Epithelial cell of proximal tubule (primary cell): ENCODE data around the gene IBTK. TPM values are rescaled to one million over a fixed set of nuclear protein-coding genes. Genes with fewer than 3 reads are reported as not detected.

Experiments used
- DNase-seq: peaks from one replicate; pipeline ENCODE4 v3.0.0-alpha.2; 2011; ENCODE audit warnings: low read depth
- H3K4me3 ChIP-seq: 2 replicates; pipeline ENCODE4 v1.5.1; 2011; ENCODE audit warnings: low read depth, mild to moderate bottlenecking, low read length
- total RNA-seq: library from RNA; depleted of rRNA; stranded (reverse); fragments of >200 nt; gene quantifications from 2 replicates; pipeline ENCODE4 v1.2.3, GENCODE V29; 2015
- TF ChIP-seq, protein P1 (sequence below): conservative IDR thresholded peaks from 2 replicates; pipeline ENCODE4 v1.5.1; 2012; ENCODE audit warnings: low read depth, mild to moderate bottlenecking, low read length

IBTK gene
- total RNA-seq, 1 donor from 2014 or later, result 28.4 TPM

GRCh38 chr6:82245376-82245775, 2.2 kb downstream of the IBTK start:
- H3K4me3 ChIP-seq, result no peak overlapping the region
- DNase-seq, result no peak
- TF ChIP-seq, protein P1, sequence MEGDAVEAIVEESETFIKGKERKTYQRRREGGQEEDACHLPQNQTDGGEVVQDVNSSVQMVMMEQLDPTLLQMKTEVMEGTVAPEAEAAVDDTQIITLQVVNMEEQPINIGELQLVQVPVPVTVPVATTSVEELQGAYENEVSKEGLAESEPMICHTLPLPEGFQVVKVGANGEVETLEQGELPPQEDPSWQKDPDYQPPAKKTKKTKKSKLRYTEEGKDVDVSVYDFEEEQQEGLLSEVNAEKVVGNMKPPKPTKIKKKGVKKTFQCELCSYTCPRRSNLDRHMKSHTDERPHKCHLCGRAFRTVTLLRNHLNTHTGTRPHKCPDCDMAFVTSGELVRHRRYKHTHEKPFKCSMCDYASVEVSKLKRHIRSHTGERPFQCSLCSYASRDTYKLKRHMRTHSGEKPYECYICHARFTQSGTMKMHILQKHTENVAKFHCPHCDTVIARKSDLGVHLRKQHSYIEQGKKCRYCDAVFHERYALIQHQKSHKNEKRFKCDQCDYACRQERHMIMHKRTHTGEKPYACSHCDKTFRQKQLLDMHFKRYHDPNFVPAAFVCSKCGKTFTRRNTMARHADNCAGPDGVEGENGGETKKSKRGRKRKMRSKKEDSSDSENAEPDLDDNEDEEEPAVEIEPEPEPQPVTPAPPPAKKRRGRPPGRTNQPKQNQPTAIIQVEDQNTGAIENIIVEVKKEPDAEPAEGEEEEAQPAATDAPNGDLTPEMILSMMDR, result no peak

DNA sequence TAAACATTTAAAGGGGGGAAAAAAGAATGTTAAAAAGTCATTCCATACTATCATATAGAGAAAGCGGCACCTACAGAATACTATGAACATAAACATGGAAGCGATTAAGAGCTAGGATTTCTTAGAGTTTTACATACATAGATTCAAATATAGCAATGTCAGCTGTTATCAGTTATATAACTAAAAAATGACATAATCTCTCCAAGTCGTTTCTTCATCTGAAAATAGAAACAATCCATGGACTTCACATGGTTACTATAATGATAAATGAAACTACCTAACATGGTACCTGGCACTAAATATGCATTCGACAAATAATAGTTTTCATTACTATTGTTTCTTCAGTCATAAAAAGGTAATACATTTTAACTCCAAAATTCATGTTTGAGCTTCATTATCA, 3.7 kb downstream of the IBTK start:
- TF ChIP-seq, protein P1, result no peak
- DNase-seq, result no peak
- no peak overlapping the region for H3K4me3 ChIP-seq

- DNase-seq, result no peak
- no peak overlapping the region for H3K4me3 ChIP-seq
- TF ChIP-seq, protein P1, result no peak
Observed at GRCh38 chr6:82240186-82240585, 7.4 kb downstream of the IBTK start.

DNA sequence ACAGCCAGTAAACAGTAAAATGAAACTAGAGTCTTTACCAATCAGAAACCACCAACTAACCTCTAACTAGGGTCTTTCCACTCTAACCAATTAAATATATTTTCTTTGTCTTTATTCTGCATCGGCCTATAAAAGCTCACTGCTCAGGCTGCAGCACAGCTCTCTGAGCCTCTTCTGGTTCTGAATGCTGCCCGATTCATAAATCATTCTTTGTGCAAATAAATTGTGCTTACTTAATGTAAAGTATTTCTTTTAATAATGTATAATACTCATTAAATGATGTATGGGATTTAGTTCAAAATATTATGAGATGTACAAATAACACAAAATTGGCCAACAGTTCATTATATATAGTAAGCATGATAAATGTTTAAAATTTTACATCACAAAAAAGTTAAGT, 7.9 kb downstream of the IBTK start:
- DNase-seq, result no peak
- TF ChIP-seq, protein P1, result no peak
- no peak overlapping the region for H3K4me3 ChIP-seq

DNA sequence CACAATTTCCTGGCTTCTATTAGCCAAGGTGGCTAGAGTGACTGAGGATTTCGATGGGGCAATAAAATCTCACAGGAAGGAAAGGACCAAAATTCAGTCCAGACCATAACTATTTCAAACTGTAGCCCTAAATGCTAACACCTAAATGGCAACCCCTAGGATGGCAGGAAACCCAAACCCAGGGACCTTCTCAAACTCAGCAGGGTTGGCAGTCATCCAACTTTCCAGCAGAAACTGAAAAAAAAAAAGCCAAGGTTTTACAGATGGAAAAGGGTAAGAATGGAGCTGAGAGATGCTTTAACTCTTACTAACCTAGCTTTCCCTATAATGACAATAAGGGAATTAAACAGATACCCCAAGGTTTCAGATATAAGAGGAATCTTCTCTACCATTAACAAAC, 10.5 kb downstream of the IBTK start:
- TF ChIP-seq, protein P1, result no peak
- no peak overlapping the region for H3K4me3 ChIP-seq
- no peak for DNase-seq

- DNase-seq, result no peak
- no peak overlapping the region for H3K4me3 ChIP-seq
- TF ChIP-seq, protein P1, result no peak
Observed at GRCh38 chr6:82227770-82228169, 19.8 kb downstream of the IBTK start.

DNA sequence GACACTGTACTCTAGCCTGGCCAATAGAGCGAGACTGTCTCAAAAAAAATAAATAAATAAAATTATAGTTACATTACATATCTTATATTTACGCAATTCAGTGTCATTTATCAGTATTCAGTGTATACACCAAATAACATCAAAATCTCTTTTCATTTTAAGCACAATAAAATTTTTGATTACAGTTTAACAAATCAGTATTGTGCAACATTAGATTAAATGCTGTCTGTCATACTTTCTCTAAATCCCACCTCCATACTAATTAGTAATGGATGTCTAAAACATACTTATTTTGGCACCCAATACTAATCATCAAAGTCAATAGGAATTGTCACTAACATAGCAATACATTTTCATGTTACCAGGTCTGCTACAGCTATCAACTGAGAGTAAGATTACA, 27.4 kb downstream of the IBTK start:
- no peak for DNase-seq
- no peak overlapping the region for H3K4me3 ChIP-seq
- TF ChIP-seq, protein P1, result no peak
